B cell (primary cell): ENCODE measurements around the gene SCP2.

Source experiments
- EZH2 ChIP-seq: IDR thresholded peaks from 2 replicates; pipeline ENCODE4 v1.6.1; 2012; ENCODE audit warnings: borderline replicate concordance, low read depth, mild to moderate bottlenecking, moderate library complexity, low read length; ENCODE audit not compliant: insufficient read depth, poor library complexity, severe bottlenecking
- TF ChIP-seq, protein P1 (sequence below): fragments of 200-600 bp; IDR thresholded peaks from one replicate; pipeline ENCODE4 v1.8.0; 2022; ENCODE audit warnings: antibody characterized with exemption, mild to moderate bottlenecking

GRCh38 chr1:52880206-52880605 lies 46.9 kb upstream of the SCP2 start:
- TF ChIP-seq, protein P1, sequence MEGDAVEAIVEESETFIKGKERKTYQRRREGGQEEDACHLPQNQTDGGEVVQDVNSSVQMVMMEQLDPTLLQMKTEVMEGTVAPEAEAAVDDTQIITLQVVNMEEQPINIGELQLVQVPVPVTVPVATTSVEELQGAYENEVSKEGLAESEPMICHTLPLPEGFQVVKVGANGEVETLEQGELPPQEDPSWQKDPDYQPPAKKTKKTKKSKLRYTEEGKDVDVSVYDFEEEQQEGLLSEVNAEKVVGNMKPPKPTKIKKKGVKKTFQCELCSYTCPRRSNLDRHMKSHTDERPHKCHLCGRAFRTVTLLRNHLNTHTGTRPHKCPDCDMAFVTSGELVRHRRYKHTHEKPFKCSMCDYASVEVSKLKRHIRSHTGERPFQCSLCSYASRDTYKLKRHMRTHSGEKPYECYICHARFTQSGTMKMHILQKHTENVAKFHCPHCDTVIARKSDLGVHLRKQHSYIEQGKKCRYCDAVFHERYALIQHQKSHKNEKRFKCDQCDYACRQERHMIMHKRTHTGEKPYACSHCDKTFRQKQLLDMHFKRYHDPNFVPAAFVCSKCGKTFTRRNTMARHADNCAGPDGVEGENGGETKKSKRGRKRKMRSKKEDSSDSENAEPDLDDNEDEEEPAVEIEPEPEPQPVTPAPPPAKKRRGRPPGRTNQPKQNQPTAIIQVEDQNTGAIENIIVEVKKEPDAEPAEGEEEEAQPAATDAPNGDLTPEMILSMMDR, result no peak
- TF ChIP-seq EZH2, result no peak
